ENCODE measurements around the gene ZNF182.

DNA sequence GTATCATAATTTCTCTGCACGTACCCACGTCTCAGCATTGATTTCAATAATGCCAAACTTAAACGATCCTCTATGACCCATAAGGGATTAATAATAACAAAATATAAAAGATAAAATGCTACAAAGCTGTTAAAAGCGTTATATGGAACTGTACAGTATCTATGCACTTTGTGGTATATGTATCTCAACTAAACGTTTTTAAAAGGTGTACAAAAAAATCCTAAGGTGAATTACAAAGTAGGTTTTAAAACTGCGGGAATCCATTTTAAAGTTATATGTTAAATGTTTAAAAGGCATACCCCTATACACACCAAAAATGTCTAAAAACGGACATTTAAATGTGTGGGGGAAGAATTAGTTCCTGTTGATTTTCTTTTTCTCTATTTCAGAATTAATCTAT is 860 bp downstream of the ZNF182 start:
- TF ChIP-seq, protein P1, sequence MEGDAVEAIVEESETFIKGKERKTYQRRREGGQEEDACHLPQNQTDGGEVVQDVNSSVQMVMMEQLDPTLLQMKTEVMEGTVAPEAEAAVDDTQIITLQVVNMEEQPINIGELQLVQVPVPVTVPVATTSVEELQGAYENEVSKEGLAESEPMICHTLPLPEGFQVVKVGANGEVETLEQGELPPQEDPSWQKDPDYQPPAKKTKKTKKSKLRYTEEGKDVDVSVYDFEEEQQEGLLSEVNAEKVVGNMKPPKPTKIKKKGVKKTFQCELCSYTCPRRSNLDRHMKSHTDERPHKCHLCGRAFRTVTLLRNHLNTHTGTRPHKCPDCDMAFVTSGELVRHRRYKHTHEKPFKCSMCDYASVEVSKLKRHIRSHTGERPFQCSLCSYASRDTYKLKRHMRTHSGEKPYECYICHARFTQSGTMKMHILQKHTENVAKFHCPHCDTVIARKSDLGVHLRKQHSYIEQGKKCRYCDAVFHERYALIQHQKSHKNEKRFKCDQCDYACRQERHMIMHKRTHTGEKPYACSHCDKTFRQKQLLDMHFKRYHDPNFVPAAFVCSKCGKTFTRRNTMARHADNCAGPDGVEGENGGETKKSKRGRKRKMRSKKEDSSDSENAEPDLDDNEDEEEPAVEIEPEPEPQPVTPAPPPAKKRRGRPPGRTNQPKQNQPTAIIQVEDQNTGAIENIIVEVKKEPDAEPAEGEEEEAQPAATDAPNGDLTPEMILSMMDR (IDR thresholded peaks at IDR 0.05; ENCODE audit: low read depth, low read length, missing input control) = no peak
- TF ChIP-seq TAF1 (conservative IDR thresholded peaks at IDR 0.05) (no peak), EGR1 (IDR thresholded peaks at IDR 0.05; ENCODE audit: low read depth in 2 of 2) (no peak), RAD21 (IDR thresholded peaks at IDR 0.05) (no peak), JUND (IDR thresholded peaks at IDR 0.05) (no peak), HNF4G (IDR thresholded peaks at IDR 0.05) (no peak), GABPA (IDR thresholded peaks at IDR 0.05 in 1 of 2, conservative IDR thresholded peaks at IDR 0.05 in 1 of 2) (no peak)
- TF ChIP-seq, protein P2, sequence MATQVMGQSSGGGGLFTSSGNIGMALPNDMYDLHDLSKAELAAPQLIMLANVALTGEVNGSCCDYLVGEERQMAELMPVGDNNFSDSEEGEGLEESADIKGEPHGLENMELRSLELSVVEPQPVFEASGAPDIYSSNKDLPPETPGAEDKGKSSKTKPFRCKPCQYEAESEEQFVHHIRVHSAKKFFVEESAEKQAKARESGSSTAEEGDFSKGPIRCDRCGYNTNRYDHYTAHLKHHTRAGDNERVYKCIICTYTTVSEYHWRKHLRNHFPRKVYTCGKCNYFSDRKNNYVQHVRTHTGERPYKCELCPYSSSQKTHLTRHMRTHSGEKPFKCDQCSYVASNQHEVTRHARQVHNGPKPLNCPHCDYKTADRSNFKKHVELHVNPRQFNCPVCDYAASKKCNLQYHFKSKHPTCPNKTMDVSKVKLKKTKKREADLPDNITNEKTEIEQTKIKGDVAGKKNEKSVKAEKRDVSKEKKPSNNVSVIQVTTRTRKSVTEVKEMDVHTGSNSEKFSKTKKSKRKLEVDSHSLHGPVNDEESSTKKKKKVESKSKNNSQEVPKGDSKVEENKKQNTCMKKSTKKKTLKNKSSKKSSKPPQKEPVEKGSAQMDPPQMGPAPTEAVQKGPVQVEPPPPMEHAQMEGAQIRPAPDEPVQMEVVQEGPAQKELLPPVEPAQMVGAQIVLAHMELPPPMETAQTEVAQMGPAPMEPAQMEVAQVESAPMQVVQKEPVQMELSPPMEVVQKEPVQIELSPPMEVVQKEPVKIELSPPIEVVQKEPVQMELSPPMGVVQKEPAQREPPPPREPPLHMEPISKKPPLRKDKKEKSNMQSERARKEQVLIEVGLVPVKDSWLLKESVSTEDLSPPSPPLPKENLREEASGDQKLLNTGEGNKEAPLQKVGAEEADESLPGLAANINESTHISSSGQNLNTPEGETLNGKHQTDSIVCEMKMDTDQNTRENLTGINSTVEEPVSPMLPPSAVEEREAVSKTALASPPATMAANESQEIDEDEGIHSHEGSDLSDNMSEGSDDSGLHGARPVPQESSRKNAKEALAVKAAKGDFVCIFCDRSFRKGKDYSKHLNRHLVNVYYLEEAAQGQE (IDR thresholded peaks at IDR 0.05) = no peak
